Islet precursor cell (in vitro differentiated cells): ENCODE results near the gene CDCA4.
"Not testable (repeated sequence)": the region's sequence is repeated elsewhere in the genome, so short reads cannot be mapped to it uniquely, and the experiment has no call there.

Experiments
- DNase-seq: peaks from one replicate; pipeline ENCODE4 v3.0.0-alpha.2; 2018

CDCA4 gene

DNA sequence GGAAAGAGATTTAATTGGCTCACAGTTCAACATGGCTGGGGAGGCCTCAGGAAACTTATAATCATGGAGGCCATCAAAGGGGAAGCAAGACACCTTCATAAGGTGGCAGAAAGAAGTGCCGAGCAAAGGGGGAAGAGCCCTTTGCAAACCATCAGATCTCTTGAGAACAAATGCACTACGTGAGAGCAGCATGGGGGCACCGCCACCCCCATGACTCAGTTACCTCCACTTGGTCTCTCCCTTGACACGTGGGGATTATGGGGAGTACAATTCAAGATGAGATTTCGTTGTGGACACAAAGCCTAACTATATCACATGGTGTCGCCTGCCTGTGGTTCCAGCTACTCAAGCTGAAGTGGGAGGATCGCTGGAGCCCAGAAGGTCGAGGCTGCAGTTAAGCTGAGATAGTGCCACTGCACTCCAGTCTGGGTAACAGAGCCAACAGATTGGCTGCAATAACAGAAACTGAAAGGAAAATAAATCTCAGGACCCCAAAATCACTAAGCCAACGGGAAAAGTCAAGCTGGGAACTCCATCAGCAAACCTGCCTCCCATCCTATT is 10.0 kb upstream of the CDCA4 start:
- no peak for DNase-seq

- DNase-seq, result no peak
These were observed 9.3 kb upstream of the CDCA4 start for GRCh38 chr14:105030194-105030593.

DNA sequence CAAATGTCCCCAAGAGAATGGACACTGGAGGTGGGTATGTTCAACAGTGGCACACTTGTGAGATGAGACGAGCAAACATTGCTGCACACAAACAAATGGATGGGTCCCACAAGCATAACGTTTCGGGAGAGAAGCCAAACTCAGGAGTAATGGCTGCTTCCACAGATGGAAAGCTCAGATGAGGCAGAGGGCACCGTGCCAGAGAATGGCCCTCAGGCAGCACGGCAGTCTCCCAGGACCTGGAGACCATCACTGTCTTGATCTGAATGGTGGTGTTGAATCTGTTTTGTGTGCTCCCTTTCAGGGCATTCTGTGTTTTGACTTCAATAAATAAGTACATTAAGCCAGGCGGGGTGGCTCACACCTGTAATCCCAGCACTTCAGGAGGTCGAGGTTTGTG is 8.5 kb upstream of the CDCA4 start:
- no peak for DNase-seq

DNA sequence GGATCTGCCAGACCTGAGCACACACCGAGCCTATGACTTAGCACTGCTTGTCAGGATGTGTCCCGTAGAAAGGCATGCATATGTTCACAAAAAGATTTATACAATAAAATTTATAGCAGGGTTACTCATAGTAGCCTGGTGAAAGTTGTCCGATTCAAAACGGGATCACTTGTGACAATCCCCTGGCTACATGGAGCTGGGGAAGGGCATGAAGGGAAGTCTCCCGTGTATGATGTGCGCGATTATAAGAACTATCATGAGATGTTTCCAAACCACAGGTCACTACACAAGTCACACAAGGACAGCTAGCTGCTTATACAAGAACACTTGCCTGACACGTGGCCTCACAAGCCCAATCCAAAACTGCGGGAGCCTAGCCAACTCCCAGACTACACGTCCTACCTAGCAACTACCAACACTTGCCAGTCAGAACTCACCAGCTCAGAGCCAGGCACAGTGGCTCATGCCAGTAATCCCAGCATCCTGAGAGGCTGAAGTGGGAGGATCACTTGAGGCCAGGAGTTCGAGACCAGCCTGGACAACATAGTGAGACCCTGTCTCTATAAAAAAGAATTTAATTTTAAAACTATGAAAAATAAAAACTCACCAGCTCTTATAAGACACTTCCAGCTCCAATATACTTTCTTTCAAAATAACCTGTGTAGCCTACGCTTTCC is 7.5 kb upstream of the CDCA4 start:
- DNase-seq, result no peak

DNA sequence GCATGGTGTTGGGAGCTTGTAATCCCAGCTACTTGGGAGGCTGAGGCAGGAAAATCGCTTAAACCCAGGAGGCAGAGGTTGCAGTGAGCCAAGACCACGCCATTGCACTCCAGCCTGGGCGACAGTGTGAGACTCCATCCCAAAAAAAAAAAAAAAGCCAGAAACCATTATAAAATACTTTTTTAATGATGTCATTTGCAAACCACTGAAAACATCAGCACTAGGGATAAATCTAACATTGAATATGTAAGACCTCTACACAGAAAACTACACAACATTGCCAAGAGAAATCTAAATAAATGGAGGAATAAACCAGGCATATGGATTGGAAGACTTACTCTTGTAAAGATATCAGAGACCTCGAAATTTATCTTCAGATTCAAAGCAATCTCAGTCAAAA is 6.8 kb upstream of the CDCA4 start:
- not testable (repeated sequence) for DNase-seq

GRCh38 chr14:105026802-105027563 is 6.1 kb upstream of the CDCA4 start:
- no peak for DNase-seq

DNA sequence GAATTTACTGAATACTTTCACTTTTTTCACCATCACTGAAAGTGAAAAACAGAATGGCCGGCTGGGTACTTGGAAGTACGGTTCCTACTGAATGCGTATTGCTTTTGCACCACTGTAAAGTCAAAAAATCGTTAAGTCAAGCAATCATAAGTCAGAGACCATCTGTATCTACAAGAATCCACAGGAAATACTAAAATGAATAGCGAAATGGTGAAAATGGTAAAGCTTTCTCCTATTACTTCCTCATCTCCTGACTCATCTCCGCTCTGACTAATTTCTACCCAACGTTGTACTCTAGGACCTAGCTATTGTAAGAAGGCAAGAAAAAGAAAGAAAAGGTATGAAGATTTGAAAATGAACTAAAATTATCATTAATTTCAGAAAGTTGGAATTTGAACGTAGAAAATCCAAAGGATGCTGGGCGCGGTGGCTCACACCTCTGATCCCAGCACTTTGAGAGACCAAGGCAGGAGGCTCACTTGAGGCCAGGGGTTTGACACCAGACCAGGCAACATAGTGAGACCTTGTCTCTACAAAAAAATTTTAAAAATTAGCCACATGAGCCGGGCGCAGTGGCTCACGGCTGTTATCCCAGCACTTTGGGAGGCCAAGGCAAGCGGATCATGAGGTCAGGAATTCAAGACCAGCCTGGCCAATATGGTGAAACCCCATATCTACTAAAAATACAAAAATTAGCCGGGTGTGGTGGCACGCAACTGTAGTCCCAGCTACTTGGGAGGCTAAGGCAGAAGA is 5.3 kb upstream of the CDCA4 start:
- DNase-seq, result no peak

- DNase-seq, result no peak
These were observed 4.5 kb upstream of the CDCA4 start for GRCh38 chr14:105025429-105025828.

- DNase-seq, result no peak
These were observed 3.1 kb upstream of the CDCA4 start for GRCh38 chr14:105023791-105024480.

DNA sequence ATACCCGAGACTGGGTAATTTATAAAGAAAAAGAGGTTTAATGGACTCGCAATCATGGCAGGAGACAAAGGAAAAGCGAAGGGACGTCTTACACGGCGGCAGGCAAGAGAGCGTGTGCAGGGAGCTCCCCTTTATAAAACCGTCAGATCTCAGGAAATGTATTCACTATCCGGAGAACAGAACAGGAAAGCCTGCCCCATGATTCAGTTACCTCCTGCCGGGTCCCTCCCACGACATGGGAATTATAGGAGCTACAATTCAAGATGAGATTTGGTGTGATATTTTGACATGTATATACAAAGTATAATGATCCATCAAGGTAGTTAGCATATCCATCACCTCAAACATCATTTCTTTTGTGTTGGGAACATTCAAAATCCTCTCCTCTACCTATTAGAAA is 2.3 kb upstream of the CDCA4 start:
- DNase-seq, result no peak

GRCh38 chr14:105022276-105022670 is 1.4 kb upstream of the CDCA4 start:
- no peak for DNase-seq

DNA sequence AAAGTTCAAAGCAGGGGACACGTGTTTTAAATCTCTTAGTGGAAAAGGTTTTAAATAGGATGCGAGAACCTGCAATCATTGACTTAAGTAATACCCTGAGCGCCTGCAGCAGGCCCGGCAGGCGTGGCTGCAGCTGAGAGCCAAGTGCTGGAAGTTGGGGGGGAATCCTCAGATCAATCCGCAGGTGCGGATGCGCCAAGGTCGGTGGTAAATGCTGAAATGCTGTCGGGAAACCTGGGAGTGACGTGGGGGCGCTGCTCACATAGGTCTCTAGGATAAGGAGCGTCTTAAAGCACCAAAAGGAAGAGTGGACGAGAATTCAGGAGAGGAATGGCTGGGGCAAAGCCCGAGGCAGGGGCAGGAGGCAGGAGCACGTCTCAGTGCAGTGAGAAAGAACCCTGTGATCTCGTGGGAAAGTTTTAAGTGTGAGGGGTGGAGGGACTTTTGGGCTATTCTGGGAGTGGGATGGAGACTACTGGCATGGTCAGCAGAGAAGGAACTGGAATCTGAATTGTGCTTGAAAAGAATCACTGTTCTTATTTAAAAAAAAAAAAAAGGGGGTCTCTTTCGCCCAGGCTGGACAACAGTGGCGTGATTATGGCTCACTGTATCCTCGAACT is 883 bp upstream of the CDCA4 start:
- peak; percentile 83 for DNase-seq

DNA sequence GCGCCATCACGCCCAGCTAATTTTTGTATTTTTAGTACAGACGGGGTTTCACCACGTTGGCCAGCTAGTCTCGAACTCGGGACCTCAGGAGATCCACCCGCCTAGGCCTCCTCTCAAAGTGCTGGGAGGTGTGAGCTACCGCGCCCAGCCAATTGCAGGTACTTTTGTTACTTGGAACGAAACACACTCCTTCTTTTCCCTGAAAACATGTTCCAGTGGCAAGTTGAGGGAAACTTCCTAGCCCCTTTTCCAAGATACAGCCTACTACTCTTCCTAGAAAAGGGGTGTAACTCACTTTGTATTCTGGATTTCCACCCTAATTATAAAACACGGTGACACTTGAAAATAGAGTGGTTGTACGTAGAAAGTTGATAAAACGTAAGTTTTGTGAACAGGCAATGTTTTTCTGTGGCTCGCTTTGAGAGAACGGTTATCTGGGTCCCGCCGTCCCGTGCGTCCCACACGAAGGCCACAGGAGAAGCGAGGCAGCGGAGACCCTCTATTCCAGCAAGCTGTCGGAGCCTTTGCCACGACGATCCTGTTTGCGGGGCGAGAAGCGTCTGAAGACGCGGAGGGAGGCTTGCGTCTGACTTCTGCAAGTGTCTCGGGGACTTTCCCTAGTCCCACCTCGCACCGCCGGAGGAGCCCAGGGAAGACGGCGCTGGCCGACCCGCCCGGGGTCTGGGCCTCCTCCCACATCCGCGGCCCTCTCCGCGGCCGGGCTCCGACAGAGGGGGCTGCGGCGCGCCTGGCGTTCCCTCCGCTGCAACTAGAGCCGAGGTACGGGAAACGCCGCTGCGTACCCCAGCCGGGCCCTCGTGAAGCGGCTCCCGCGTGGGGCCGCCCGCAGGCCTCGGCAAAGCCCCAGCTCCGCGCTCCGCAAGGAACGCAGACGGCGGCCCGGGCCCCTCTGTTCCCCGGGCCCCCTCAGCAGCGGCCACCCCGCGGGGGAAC is 745 bp downstream of the CDCA4 start:
- DNase-seq, result peak; percentile 69

DNA sequence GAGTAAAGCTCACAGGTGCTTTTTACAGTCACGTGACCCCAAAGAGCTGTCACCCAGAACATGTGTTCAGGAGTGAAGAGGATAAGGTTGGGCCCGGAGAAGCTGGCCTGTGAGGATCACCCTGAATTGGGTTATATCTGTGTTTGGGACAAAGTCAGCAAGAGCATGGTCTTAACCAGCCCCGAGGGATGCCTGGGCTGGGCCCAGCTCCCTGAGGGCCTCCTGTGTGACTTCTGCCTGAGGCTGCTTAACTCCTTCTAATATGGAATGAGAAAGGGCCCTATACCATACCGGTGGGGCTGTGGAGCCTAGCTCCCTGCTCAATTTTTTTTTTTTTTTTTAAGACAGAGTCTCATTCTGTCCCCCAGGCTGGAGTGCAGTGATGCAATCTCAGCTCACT is 2.5 kb downstream of the CDCA4 start:
- DNase-seq, result no peak

- no peak for DNase-seq
These were observed 5.0 kb downstream of the CDCA4 start for GRCh38 chr14:105015905-105016304.

- DNase-seq, result no peak
These were observed 5.6 kb downstream of the CDCA4 start for GRCh38 chr14:105015242-105015641.

DNA sequence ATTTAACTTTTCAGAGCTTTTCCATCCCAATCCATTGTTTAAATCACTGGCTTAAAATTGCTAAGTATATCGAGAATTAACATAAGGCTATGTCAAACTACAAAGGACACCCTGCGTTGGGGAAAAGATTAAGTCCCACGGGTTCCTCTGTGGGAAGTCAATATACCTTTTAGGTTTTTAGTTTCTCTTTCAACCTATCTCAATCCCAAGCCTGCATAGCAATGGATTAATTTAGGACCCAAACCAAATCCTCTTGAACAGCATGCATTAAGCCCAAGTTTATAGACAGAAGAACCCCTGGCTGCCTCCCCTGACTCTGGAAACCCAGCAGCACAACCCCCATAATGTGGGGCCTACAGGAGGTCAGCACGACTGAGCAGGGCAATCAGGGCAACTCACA is 6.3 kb downstream of the CDCA4 start:
- no peak for DNase-seq

DNA sequence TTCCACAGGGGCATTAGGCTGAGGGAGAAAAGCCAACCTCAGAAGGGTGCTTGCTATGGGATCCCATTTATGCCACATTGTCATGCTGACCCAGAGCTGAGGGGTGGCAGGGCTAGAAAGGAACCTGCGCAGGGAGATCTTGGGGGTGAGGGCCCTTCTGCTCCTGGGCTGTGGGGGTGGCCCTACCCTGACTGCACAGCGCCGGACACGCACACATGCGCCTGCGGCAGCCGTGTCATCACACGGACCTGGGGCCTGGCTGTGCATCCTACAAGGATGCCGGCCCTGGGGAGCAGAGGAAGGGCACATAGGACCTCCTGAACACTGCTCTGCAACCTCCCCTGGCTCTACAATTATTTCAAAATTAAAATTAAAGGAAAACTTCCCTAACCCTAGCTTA is 6.9 kb downstream of the CDCA4 start:
- DNase-seq, result no peak

DNA sequence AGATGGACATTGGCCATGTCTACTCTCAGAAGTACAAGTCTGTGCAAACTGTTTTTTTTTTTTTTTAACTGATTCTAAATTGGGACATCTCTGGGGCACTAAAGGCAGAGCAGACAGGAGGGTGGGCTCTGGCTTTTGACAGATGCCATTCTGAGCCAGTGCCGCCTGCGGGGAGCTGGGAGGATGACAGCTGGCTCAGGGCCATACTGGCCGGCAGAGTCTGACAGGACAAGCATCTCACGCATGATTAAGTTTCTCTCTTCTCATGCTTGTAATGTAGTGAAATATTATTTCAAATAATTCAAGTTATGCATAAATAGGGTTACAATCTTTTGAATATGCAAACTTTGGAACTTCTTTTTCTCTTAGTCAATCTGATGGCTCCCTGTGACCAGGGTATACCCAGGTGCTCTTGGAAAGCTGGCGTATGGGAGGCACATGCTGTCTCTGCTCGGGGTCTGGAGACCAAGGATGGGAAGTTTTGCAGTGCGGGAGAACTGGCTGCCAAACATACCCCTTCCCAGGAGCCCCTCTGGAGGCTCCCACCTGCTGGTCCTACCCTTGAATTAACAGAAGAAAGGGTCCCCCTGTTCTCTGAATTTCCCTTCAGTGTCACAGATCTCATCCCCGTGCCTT is 7.6 kb downstream of the CDCA4 start:
- no peak for DNase-seq

- no peak for DNase-seq
These were observed 8.5 kb downstream of the CDCA4 start for GRCh38 chr14:105012171-105012985.
